Sciatic nerve (tissue), 2 donors: ENCODE data around the gene LOC101059915.

ENCODE experiments used
- ATAC-seq: fragments of 200-7000 bp; cut with Tn5 transposase; one replicate; pipeline ENCODE4 v1.9.1; 2020; ENCODE audit warnings: mild to moderate bottlenecking, moderate library complexity
- DNase-seq: peaks from one replicate; pipeline ENCODE4 v3.0.0-alpha.2; 2020; ENCODE audit warnings: low spot score
- intact Hi-C: fragments of 100-400 bp; cut with DNase I; formaldehyde crosslinking; loops from one replicate; pipeline ENCODE4 v1.14.2; 2022
- donor health status: DM: no; HTN: no; CAD: no.
- donor health status: DM: no; HTN: no; CAD: no.

LOC101059915 gene

GRCh38 chrX:71667328-71668247 is at the start of gene LOC101059915:
Gene LOC101059915, plus strand, starts transcription at chrX:71667546.
- intact Hi-C loops = no loop called here
- no peak for DNase-seq
- ATAC-seq = no peak

GRCh38 chrX:71617742-71618141 is 49.6 kb upstream of the LOC101059915 start:
- ATAC-seq (no peak), DNase-seq (no peak)
- intact Hi-C loops = no loop called here

DNA sequence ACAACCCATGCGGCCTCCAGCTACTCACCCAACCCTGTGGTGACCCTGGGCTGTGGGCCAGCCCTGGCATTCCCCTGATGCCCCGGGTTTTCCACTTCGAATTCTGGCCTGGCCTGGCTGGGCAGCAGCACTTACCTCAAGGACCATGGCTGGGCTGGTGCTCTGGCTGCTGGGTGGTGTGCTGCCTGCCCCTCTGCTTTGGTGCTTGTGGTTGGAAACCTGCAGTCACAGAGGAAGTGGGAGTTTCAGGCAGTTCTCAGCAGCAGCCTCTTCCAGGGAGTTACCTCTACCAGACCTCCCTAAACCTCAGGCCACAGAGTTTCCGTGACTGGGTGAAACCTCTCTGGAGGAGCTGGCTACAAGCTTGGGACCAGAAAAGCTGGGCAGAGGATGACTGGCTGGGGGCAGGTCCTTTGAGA is 49.0 kb upstream of the LOC101059915 start, which contains the start of gene CXCR3:
Gene CXCR3, minus strand, starts transcription at position 209 of the 419 bp plus-strand sequence. Its CDS starts 62 bp downstream, at position 147.
- no peak for DNase-seq
- no peak for ATAC-seq
- intact Hi-C loops = no loop called here

- DNase-seq = no peak
- intact Hi-C loops = no loop called here
- no peak for ATAC-seq
Measured at GRCh38 chrX:71618787-71619186, 48.6 kb upstream of the LOC101059915 start.

GRCh38 chrX:71619193-71619592 is 48.2 kb upstream of the LOC101059915 start:
- no peak for DNase-seq
- intact Hi-C loops = no loop called here
- no peak for ATAC-seq

- DNase-seq (no peak), ATAC-seq (no peak)
- intact Hi-C loops = no loop called here
Measured at GRCh38 chrX:71619986-71620385, 47.4 kb upstream of the LOC101059915 start.

GRCh38 chrX:71621603-71622002 is 45.7 kb upstream of the LOC101059915 start:
- ATAC-seq (peak; percentile 50), DNase-seq (no peak)
- intact Hi-C loops = no loop called here

- ATAC-seq (no peak), DNase-seq (no peak)
- intact Hi-C loops = no loop called here
Measured at GRCh38 chrX:71622032-71622575, 45.2 kb upstream of the LOC101059915 start.

- intact Hi-C loops = no loop called here
- ATAC-seq = peak; percentile 93
- peak; percentile 82 for DNase-seq
Measured at GRCh38 chrX:71622576-71623450, 44.5 kb upstream of the LOC101059915 start.

DNA sequence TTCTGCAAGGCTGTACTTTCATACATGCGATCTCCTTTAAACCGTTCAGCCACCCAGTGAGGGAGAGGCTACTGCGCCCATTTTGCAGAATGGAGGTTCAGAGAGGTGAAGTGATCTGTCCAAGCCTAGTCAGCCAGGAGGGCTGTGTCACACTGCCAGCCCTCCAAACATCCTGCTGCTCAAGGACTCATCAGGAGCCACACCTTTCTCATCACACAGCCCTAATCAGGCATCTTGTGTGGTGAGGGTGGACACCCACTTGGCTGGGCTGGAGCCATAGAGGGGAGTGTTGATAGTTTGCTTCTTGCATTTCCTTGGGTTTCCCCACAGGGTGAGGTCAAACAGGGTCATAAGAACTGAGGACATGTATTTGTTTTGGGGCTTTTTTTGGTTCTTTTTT is 43.6 kb upstream of the LOC101059915 start:
- no peak for ATAC-seq
- intact Hi-C loops = no loop called here
- no peak for DNase-seq

DNA sequence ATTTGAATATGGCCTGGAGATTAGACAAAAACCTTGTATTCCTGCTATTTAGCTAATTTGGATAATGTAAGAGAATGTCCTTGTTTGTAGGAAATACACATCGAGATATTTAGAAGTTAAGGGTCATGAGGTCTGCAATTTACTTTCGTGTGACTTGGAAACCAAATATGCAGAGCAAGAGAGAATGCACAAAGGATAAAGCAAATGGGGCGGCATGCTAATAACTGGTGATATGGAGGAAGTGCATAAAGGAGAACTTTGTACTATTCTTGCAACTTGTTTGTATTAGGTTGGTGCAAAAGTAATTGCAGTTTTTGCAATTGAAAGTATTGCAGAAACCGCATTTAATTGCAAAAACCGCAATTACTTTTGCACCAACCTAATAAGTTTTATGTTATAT is 41.9 kb upstream of the LOC101059915 start:
- intact Hi-C loops = no loop called here
- DNase-seq (no peak), ATAC-seq (no peak)

GRCh38 chrX:71626576-71626975 is 40.8 kb upstream of the LOC101059915 start:
- ATAC-seq = no peak
- intact Hi-C loops = no loop called here
- no peak for DNase-seq

DNA sequence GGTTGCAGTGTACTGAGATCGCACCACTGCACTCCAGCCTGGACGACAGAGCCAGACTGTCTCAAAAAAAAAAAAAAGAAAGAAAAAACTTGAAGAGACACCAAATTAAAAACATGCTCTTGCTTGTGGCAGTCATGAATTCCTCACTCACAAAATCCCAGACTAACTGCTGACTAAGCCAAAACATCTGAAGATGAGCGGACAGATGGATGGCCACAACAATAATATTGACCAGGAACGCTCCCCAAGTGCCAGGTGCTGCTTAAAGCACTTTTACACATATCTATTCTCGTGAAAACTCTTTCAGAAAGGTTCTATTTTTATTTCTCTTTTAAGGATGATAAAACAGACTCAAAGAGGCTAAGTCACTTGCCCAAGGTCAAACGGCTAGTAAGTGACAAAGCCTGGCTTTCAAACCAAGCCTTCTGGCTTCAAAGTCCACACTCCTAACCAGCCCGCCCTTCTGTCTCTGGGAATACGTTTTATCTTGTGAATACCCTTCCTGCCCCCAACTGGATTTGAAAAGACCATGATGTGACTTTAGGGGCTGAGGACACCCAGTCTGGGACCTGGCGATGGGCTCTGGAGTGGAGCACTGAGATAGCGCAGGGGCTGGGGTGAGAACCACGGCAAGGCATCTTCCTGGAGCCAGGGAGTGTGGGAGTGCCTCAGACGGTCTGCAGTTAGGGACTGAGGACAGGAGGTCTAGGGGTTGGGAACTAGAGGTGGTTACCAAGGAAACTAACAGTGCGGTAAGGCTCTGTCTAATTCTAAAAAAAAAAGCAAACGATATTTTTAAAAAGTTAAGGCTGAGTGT is 39.5 kb upstream of the LOC101059915 start:
- ATAC-seq (no peak), DNase-seq (no peak)
- intact Hi-C loops = no loop called here

DNA sequence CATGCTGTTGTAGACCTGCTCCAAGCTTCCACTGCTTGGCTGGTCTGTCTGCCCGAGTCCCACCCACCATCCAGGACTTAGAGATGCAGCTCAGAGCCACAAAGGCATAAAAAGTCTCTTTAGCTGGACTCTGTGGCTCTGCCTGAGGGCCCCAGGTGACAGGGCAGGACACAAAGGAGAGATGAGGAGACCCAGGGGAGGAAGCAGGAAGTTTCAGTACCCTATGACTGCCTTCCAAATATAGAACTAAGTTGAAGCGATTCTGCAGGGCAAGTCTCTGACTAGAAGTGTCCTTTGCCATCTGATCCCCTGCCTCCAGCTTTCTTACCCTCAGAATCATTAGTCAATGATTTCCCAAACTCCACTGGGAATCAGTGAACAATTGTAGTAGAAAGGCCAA is 37.9 kb upstream of the LOC101059915 start:
- no peak for DNase-seq
- no peak for ATAC-seq
- intact Hi-C loops = no loop called here

GRCh38 chrX:71632923-71633657 is 34.3 kb upstream of the LOC101059915 start:
- DNase-seq (no peak), ATAC-seq (no peak)
- intact Hi-C loops = no loop called here

- ATAC-seq (no peak), DNase-seq (no peak)
- intact Hi-C loops = no loop called here
Measured at GRCh38 chrX:71634366-71634765, 33.0 kb upstream of the LOC101059915 start.

DNA sequence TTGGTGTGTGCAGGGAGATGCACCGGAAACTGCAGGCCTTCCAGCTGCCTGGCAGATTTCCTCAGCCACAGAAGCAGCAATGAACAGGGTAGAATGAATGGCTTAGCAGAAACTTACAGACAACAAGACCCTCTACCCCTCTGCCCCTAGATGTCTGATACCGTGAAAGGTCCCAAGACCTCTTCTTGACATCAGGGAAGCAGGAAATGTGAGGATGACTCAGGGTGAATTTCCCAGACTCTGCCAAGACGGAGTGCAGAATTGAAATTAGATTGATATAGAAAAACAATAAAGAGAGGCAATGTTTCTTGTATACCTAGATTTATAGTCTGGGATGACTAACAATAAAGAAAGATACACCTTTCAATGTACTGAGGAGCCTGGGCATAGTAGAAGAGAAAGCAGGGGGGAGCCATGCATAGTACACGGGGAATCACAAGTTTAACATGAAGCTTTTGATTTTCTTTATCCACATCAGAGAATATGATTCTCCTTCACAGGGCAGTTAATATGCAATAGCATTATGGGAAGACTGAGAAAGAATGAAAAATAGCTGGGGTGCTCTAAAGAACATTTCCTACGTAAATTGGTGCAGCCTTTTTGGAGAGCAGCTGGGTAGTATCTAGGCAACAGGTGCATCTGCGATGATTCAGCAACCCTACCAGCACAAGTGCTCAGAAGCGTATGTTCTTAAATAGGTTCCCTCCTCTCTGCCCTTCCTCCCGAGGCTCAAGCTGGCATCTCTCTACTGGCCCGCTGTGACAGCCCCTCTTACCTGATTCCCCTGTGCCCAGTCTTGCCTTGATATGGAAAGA is 30.7 kb upstream of the LOC101059915 start:
- ATAC-seq (peak; percentile 25), DNase-seq (peak; percentile 15)
- intact Hi-C loops = no loop called here
